Lung microvascular endothelial cell (primary cell): Measurements from ENCODE around the gene ARMCX4. TPM values are rescaled to one million over a fixed set of nuclear protein-coding genes. Genes with fewer than 3 reads are reported as not detected.
"Not testable (repeated sequence)": the region's sequence is repeated elsewhere in the genome, so short reads cannot be mapped to it uniquely, and the experiment has no call there.

Source experiments
- DNase-seq, 2 donors: peaks; one replicate each; pipeline versions ENCODE4 v3.0.0 to v3.0.0-alpha.2; 2010; ENCODE audit warnings: low read depth in 2 of 2
- total RNA-seq: library from RNA; depleted of rRNA; stranded (reverse); fragments of >200 nt; gene quantifications from 2 replicates; pipeline ENCODE4 v1.2.1, GENCODE V29; 2014

Gene ARMCX4
- 2.6 and 4.2 TPM in 2 replicates for total RNA-seq

DNA sequence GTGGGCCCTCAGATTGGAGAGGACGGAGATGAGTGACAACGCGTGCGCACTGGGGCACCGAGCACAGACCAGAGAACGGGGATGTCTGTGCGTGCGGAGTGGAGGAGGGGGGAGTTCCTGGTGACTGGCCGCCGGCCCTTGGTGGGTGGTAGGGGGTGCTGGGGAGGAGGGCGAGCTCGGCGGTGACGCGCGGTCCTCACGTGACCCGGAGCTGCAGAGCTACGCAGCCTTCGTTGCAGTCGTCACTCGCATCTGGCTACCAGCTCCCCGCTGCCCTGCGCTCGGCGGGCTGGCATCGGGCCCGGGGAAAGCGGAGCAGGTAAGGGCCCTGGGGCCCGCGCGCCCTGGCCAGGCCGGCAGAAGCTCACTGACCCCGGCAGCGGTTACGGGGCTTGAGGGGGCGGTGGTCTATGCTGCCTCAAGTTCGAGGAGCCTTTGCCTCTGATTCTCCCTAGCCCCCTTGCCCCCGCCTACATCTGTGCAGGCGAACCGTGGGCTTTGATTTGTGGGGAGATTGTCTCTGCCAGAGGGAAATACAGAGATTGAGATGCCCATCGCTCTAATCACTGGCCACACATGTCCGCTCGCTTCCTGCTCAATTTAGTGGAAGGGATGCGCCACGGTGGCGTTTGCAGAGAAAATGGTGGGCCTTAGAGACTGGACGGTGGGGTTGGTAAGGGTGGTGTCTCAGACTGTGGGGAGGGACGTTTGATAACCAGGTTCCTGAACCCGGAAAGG is at the start of gene ARMCX4:
TSS of gene ARMCX4 (plus strand) at position 245 of the 738 bp plus-strand sequence. CDS start 3,134 bp downstream, outside the sequence.
- peak; percentile 61 to 72 for DNase-seq

DNA sequence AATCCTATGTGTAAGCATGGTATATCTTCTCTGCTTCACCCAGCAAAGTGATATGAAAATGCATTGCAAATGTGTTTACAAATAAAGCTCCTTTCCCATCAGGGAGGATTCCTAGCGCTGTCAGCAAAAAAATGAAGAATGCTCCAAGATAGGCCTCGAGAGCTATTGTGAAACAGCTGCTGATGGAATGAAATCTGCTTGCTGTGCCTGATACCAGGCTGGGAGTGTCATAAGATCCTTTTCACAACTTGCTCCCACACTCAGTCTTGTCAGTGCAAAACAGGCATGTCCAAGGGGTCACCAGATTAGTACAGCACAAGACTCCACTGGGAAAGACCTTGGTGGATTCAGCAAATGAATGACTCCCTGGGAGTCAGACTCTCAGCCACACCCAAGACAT is 43.2 kb upstream of the ARMCX4 start:
- DNase-seq = no peak

DNA sequence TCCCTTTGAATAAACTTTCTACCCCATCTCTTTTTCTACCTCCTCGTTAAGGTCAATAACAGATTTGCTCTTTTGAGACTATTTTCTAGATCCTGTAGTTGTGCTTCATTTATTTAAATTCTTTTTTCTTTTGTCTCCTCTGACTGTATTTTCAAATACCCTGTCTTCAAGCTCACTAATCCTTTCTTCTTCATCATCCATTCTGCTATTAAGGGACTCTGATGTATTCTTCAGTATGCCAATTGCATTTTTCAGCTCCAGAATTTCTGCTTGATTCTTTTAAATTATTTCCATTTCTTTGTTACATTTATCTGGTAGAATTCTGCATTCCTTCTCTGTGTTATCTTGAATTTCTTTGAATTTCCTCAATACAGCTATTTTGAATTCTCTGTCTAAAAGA is 36.0 kb upstream of the ARMCX4 start:
- no peak for DNase-seq

DNA sequence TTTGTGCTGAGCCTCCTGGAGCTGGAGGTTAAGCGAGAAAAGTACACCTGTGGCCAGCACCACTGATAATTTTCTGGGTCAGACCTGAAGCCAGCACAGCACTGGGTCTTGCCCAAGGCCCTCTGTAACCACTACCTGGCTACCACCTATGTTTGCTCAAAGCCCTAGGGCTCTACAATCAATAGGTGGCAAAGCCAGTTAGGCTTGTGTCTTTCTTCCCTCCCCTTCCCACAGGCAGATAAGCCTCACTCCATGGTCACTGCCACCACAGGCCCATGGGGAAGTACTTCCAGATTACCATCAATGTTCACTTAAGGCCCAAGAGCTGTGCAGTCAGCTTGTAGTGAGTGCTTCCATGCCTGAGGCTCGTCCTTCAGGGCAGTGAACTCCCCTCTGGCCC is 35.2 kb upstream of the ARMCX4 start:
- DNase-seq = no peak

DNA sequence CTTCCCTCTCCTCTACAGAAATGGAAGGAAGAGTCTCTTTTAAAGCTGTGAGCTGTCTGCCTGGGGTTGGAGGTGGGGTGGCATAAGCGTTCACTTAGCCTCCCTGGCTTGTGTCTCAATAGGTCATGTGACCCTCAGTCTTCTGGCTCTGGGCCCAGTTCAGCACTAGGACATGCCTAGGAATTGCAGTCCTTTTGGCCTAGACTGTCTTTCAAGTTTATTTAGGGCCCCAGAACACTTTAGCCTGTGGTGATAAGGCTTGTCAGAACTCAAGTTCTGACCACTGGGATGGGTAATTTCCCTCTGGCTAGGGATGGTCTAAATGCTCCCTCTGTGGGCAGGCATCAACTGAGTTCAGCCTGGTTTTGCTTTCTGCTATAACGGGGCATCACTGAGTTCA is 34.3 kb upstream of the ARMCX4 start:
- peak in 1 of 2 donors; percentile 46 for DNase-seq

DNA sequence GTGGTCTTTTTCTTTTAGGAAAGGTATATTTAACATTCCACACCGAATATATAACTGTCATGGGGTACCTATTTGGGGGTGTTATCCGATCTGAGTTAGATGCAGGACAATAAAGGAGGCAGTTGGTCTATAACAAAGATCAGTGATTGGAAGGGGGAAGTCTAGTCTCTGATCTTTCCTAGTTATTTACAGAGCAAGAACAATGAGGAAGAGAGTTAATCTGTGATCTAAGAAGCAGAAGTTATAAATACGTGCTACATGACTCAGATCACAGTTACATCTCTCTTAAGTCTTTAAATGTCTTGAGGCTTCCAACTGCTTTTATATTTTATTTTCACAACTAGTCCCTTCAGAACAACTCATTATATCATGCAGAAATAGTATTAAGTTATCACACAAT is 33.2 kb upstream of the ARMCX4 start:
- DNase-seq = peak in 1 of 2 donors; percentile 47

DNA sequence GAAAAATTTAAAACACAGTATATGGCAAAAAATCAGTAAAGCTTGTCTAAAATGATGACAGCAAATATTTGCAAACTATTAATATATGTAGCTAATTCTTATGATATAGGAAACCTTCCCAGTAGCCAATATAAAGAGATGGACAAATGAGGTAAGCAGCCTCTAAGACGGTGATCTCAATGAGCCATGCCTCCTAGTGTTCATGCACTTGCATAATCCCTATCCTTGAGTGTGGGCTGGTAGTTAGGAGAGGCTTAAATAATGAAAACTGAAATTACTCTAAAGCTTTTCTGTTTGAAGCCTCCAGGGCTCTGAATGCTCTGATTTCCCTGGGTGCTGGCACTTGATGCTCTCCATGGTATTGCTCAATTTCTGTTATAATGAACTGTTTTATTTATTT is 24.6 kb upstream of the ARMCX4 start:
- no peak for DNase-seq

DNA sequence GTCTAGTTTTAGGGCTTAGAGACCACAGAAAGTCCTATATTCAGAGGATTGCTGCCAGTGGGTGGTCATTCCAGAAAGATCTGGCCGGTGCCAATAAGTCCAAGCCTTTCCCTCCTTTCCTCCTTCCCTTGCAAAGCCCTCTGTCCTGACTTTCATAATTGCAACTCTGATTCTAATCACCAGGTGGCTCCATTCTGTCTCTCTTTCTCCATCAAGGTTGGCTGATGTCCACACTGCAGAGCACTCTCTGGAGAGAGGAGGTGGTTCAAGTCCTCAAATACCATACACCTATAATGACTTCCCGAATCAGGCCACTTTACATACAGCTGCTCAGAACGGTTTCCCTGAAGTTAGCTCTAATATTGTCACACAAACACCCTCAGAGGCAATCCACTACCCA is 22.4 kb upstream of the ARMCX4 start:
- DNase-seq = peak; percentile 45 to 59

DNA sequence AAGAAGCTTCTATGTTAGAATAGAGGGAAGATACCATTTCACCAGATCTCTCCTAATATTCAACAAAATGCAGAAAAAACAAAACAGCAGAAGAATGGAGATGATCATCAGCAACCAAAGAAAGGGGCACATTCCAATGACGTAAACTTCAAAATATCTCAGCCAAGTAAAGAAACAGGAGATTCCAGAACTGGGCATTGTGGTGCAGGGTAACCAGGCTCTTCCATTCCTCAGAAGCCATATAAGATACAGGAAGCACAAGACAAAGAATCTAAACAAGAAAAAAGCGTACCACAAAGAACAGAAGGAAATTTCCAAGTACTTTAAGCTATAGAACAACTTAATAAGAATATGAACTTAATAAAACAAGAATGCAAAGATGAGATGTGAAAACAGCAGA is 6.9 kb upstream of the ARMCX4 start:
- peak in 1 of 2 donors; percentile 19 for DNase-seq

DNA sequence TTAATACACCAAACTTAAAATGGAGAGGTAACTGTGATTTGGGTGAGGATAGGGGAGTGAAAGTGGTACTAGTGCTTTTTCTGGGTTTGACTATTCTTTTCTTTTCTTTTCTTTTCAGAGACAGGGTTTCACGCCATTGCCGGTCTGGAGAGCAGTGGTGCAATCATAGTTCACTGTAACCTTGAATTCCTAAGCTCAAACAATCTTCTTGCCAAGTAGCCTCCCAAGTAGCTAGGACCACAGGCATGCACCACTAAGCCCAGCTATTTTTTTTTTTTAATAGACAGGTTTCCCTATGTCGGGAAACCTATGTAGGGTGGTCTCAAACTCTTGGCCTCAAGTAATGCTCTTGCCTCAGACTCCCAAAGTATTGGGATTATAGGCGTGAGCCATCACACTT is 3.0 kb upstream of the ARMCX4 start:
- no peak for DNase-seq

DNA sequence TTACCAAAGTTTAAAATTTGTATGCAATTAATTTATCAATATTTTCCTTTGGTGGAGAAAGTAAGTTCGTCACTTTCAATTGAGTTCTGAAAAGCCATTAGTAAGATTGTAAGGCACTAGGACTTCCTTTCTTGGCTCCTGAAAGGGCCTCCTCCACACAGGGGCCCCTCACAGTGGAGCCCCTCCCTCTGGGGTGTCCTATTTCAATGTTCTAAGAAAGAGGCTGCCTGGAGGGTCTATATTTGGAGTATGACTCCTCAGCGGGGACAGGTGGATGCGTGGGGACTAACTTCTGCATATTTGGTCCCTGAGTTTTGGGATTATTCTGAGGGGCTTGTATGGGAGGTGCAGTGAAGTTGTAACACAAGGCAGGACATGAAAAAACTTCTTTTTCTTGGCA is 1.6 kb upstream of the ARMCX4 start:
- no peak for DNase-seq

DNA sequence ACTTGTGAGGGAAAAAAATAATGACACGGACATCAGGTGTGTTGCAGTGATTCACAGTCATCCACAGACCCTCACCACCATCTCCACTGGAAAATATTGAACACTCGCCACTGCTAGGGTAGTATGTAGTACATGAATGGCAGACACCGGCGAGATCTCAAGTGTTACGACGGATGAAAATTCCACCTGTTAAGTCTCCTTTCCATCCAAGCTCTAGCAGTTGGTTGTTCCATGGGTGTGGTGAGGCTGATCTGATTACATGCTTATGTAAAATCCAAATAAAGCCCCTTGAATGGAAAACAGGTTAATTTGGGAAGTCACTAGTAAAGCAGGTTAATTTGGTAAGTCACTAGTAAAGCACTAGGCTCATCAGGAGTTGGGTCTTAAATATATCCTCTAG is 1.1 kb upstream of the ARMCX4 start:
- DNase-seq = no peak

DNA sequence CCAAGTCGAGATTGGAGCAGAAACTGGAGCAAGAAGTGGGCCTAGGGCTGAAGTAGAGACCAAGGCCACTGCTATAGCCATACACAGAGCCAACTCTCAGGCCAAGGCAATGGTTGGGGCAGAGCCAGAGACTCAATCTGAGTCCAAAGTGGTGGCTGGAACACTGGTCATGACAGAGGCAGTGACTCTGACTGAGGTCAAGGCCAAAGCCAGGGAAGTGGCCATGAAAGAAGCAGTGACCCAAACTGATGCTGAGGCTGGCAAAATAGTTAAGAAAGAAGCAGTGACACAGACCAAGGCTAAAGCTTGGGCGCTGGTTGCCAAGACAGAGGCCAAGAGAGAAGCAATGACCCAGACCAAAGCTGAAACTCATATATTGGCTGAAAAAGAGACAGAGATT is 3.5 kb downstream of the ARMCX4 start:
- no peak for DNase-seq

DNA sequence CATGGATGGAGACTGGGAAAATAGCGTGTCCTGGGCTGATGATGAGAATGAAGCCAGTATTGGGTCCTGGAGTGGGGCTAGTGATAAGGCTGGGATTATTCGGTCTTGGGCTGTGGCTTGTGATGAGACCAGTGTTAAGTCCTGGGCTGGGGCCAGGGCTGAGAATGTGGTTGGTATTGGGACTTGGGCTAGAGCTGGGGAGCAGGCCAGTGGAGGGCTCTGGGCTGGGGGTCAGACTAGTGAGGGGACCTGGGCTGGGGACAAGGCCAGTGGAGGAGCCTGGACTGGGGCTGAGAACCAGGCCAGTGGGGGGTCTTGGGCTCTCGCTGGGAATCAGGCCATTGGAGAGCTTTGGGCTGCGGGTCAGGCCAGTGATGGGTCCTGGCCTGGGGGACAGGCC is 6.7 kb downstream of the ARMCX4 start:
- DNase-seq = no peak

DNA sequence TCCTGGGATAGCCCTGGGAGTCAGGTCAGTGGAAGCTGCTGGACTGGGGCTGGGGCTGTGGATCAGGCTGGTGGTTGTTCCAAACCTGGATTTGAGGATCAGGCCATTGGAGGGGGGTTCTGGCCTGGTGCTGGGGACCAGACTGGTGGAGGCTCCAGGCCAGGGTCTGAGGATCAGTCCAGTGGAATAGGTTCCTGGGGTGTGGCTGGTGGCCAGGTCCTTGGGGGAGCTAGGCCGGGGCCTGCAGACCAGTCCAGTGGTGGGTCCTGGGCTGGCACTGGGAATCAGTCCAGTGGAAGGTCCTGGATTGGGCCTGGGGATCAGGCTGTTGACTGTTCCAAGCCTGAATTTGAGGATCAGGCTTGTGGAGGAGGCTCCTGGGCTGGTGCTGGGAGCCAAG is 8.0 kb downstream of the ARMCX4 start:
- DNase-seq = no peak

DNA sequence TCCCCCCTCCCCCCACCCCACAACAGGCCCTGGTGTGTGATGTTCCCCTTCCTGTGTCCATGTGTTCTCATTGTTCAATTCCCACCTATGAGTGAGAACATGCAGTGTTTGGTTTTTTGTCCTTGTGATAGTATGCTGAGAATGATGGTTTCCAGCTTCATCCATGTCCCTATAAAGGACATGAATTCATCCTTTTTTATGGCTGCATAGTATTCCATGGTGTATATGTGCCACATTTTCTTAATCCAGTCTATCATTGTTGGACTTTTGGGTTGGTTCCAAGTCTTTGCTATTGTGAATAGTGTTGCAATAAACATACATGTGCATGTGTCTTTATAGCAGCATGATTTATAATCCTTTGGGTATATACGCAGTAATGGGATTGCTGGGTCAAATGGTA is 17.7 kb downstream of the ARMCX4 start:
- DNase-seq = not testable (repeated sequence)

DNA sequence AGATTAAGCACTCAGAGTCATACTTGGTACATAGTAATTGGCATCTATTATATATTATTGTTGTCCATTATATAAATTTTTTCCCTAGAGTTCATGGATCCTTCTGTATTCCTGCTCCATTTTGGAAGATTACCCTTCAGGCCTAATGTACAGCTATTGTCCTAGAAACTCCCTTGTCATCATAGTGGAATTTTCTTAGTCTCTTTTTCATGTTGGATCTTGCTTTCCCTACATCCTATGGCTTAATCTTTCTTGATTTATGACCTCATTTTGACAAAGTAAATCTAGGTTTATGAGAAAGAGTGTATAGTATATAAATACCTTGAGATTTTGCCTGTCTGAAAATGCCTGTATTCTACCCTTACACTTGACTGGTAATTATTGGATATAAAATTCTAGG is 22.1 kb downstream of the ARMCX4 start:
- no peak for DNase-seq

DNA sequence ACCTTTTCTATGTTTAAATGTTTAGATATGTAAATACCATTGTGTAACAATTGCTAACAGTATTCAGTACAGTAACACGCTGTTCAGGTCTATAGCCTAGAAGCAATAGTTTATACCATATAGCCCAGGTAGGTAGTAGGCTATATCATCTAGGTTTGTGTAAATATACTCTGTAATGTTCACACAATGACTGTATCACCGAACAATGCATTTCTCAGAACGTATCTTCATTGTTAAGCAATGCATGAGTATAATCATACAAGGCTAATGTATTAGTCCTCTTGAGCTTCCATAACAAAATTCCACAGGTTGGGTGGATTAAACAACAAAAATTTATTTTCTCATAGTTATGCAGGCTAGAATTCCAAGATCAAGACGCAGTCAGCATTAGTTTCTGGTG is 22.7 kb downstream of the ARMCX4 start:
- no peak for DNase-seq

DNA sequence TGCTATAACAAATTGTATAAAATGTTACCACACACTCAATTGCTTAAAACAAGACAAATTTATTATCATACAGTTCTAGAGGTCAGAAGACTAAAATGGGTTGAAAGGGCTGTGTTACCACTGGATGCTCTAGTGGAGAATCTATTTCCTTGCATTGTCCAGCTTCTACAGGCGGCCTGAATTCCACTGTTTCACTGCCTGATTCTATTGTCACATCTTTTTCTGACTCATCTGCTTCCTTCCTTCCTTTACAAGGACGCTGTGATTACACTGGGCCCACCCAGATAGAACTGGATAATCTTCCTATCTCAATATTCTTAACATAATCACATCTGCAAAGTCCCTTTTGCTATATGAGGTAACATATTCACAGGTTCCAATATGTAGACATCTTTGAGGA is 45.7 kb downstream of the ARMCX4 start:
- DNase-seq = peak; percentile 72 to 87

Other genes with a start within 250 kb of the ARMCX4 start
- gene TAF7L, start 194.1 kb upstream of the ARMCX4 start, total RNA-seq = under 0.01 TPM in 1 of 2 replicates, not detected in the other
- gene TIMM8A, start 136.7 kb upstream of the ARMCX4 start, total RNA-seq = 2.2 and 2.6 TPM in 2 replicates
- not detected in 2 replicates for gene BTK, start 99.3 kb upstream of the ARMCX4 start, total RNA-seq
- gene RPL36A, start 94.4 kb upstream of the ARMCX4 start, total RNA-seq = 208 and 241 TPM in 2 replicates
- 16.9 and 19.2 TPM in 2 replicates for gene GLA, start 77.5 kb upstream of the ARMCX4 start, total RNA-seq
- gene HNRNPH2, start 77.2 kb upstream of the ARMCX4 start, total RNA-seq = 65.4 and 70.6 TPM in 2 replicates
- 39.7 and 55.2 TPM in 2 replicates for gene ARMCX1, start 65.1 kb downstream of the ARMCX4 start, total RNA-seq
- 28.1 and 30.4 TPM in 2 replicates for gene ARMCX6, start 132.5 kb downstream of the ARMCX4 start, total RNA-seq
- gene ARMCX3, start 137.7 kb downstream of the ARMCX4 start, total RNA-seq = 46.4 and 65.5 TPM in 2 replicates
- 37.7 and 58.9 TPM in 2 replicates for gene ARMCX2, start 174.4 kb downstream of the ARMCX4 start, total RNA-seq